GM12865 (cell line): ENCODE measurements around the gene CCDC149.

Experiments
- DNase-seq: peaks from one replicate; pipeline ENCODE4 v3.0.0; 2010; ENCODE audit warnings: low read depth
- H3K4me3 ChIP-seq: 2 replicates; pipeline ENCODE4 v1.5.1; 2011; ENCODE audit warnings: mild to moderate bottlenecking, low read depth, low read length, control low read depth
- CTCF ChIP-seq: IDR thresholded peaks from 2 replicates; pipeline ENCODE4 v1.5.1; 2011; ENCODE audit warnings: low read length, control low read depth, low read depth, inconsistent platforms; ENCODE audit not compliant: insufficient read depth; ENCODE audit errors: missing control alignments

CCDC149 gene

GRCh38 chr4:24793219-24794005 lies 119.4 kb downstream of the CCDC149 start:
- H3K4me3 ChIP-seq, result no peak overlapping the region
- DNase-seq, result no peak
- no peak for TF ChIP-seq CTCF

GRCh38 chr4:24792552-24792951 lies 120.3 kb downstream of the CCDC149 start:
- no peak overlapping the region for H3K4me3 ChIP-seq
- no peak for DNase-seq
- no peak for TF ChIP-seq CTCF

DNA sequence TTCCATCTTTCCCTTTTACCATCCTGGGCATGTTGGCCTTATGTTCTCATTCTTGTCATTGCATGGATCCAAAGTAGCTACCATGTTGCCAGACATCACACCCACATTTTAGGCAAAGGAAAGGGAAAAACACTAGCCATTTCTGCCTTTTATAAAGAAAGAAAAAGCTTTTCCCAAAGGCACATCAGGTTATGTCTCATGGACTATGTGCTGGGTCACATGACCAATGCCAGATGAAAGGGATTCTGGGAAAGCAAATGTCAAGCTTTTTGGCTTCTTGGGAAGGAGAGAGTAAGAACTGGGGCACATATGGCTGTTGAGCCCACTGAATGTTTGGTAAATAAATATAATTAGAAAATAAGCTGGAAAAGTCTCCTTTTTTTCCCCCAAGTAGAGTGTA lies 121.8 kb downstream of the CCDC149 start:
- TF ChIP-seq CTCF, result no peak
- DNase-seq, result no peak
- no peak overlapping the region for H3K4me3 ChIP-seq

DNA sequence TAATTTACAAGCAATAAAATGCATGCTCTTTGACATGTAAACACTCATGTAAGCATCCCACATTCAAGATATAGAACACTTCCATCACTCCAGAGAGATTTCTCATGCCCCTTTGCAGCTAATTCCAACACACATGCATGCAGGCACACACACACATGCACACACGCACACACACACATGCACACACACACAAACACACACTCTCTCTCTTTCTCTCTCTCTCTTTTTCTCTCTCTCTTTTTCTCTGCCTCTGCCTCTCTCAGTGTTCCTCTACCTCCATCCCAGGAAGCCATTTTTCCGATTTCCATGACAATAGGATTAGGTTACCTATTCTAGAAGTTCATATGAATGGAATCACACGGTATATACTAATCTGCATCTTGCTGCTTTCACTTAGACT lies 129.3 kb downstream of the CCDC149 start:
- DNase-seq, result no peak
- H3K4me3 ChIP-seq, result no peak overlapping the region
- no peak for TF ChIP-seq CTCF

DNA sequence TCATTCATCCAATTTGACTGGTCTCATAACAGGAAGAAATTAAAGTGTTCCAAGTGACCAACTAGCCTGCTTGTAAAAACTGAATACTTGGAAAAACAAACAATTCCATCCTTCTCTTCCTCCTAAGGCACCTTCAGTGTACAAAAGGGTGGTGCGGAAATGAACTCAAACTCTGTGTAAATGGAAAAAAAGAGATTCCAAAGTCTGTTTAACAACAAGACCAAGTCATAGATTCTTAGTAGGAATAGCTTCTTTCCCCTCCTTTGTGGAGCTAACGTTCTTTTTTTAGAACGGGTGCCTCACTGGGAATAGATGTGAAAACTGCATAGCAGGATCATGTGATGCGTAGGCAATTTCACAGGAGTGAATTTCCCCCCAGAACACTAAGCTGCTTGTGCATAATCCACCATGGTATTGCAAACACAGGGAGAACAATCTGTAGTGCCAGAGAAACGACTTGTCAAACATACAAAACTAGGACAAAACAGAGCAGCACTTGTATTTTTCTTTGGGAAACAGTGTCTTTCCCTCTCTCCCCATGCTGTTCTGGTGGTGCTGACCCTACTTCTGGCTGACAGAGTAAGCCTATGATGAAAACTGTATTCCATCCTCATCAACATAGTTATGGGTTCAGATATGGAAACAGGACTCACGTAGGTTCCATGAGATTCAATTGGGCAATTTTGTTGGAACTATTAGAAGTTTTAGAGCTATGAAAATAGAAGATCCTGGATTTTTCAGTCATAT lies 130.7 kb downstream of the CCDC149 start:
- no peak overlapping the region for H3K4me3 ChIP-seq
- no peak for TF ChIP-seq CTCF
- no peak for DNase-seq

DNA sequence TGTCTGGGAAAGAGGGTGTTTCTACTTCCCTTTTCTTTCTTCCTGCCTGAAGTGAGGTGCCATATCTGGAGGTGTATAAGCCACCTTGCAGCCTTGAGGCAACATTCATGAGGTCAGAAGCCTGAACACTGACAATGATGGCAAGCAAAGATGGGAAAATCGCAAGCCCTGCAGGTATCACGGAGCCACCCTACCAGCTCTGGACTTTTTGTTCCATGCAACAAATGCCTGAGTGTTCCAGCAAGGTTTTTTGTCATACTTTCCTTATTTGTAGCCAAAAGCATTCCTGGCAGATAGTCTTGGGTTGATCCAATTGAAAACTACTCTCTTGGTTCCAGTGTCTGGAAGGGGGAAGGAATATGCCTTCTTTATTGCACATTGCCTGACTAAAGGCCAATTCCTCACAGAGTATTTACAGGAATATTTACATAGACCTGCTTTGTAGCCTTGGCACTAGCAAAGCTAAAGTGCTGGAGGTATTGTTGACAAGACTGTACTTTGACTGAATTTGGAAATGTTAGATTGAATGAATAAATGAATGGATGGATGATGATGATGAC lies 131.8 kb downstream of the CCDC149 start:
- no peak for DNase-seq
- TF ChIP-seq CTCF, result no peak
- no peak overlapping the region for H3K4me3 ChIP-seq
